ENCODE measurements around the gene SFI1. TPM values are rescaled to one million over a fixed set of nuclear protein-coding genes. Genes with fewer than 3 reads are reported as not detected.

Gene SFI1
- total and polyA plus RNA-seq, 2 of the 8 experiments (the other 6 are each of a cell fraction or from before 2014, with no cell fraction given), result 10.4 to 30.1 TPM

GRCh38 chr22:31538815-31539214, 42.5 kb downstream of the SFI1 start:
- H3K27ac ChIP-seq (ENCODE audit: low read depth, low read length), result no peak overlapping the region
- H3K79me2 ChIP-seq (ENCODE audit: control insufficient read depth in 1 of 2, insufficient read depth in 2 of 2, low read length in 2 of 2), result no peaks in the 10 kb centered on the region
- H2BK15ac ChIP-seq (ENCODE audit: low read length), result no peak overlapping the region
- no peak for DNase-seq (ENCODE audit: low read depth in 1 of 2, low spot score in 2 of 2)
- no peaks in the 10 kb centered on the region for H4K20me1 ChIP-seq (replicated peaks in 1 of 2; ENCODE audit: control insufficient read depth in 1 of 2, insufficient read depth in 2 of 2, low read length in 2 of 2)
- H3K4me2 ChIP-seq (ENCODE audit: insufficient read depth in 1 of 2, low read depth in 2 of 2, low read length in 2 of 2), result no peak overlapping the region
- CTCF ChIA-PET (ENCODE audit: partially characterized antibody), result interaction anchor here (1.0 to 2.3 kb wide), 3 partner anchors 17 to 86 kb away, joined by 3 to 8 read pairs (median 3); no protein-coding TSS in a partner anchor
- H2AK5ac ChIP-seq (ENCODE audit: low read depth, low read length), result no peak overlapping the region
- no peak overlapping the region for H3K56ac ChIP-seq (replicated peaks; ENCODE audit: insufficient read length, low read depth, low read length)
- H3K79me1 ChIP-seq (ENCODE audit: low read depth, low read length), result no peaks in the 10 kb centered on the region
- FAIRE-seq, result no peak
- no peak overlapping the region for H3K4me3 ChIP-seq (ENCODE audit: extremely low read depth in 1 of 4, insufficient read depth in 2 of 4, low read depth in 3 of 4, low read length in 4 of 4)
- no peak overlapping the region for H2AFZ ChIP-seq (ENCODE audit: low read length)
- 94% methylated on average over 5 of the region's 5 CpGs; no CpG with 5 or more reads in 1 of the 2 experiments for WGBS, 2 experiments (ENCODE audit: extremely low coverage in 1 of 2, insufficient coverage in 1 of 2, insufficient read length in 1 of 2, insufficient replicate concordance in 2 of 2, low coverage in 1 of 2, low lambda C conversion rate in 2 of 2, missing lambda C conversion rate in 1 of 2)
- no peak overlapping the region for H2BK120ac ChIP-seq (replicated peaks; ENCODE audit: low read depth, low read length)
- no peak overlapping the region for H3K4ac ChIP-seq (replicated peaks; ENCODE audit: insufficient read length, low read depth, low read length)
- no peak overlapping the region for H3K18ac ChIP-seq (ENCODE audit: extremely low read depth, low read length)
- no peaks in the 10 kb centered on the region for H3K9me3 ChIP-seq (ENCODE audit: insufficient read depth in 2 of 2, low read depth in 1 of 2, low read length in 1 of 2)
- no peaks in the 10 kb centered on the region for H3K27me3 ChIP-seq (replicated peaks in 1 of 4; ENCODE audit: control insufficient read depth in 3 of 4, extremely low read depth in 1 of 4, insufficient read depth in 3 of 4, low read length in 3 of 4)
- H4K91ac ChIP-seq (replicated peaks; ENCODE audit: insufficient read length, low read length), result no peak overlapping the region
- no peak overlapping the region for H4K8ac ChIP-seq (ENCODE audit: extremely low read depth, insufficient read depth, low read length)
- no peak overlapping the region for H2BK20ac ChIP-seq (ENCODE audit: low read length)
- no peaks in the 10 kb centered on the region for H3K23me2 ChIP-seq (ENCODE audit: low read depth, low read length)
- H3K4me1 ChIP-seq (replicated peaks in 1 of 4; ENCODE audit: control insufficient read depth in 3 of 4, insufficient read depth in 4 of 4, low read length in 3 of 4), result no peaks in the 10 kb centered on the region
- no peak overlapping the region for H3K14ac ChIP-seq (ENCODE audit: insufficient read length)
- no peak overlapping the region for H3K9ac ChIP-seq (replicated peaks in 1 of 4; ENCODE audit: extremely low read depth in 1 of 4, low read depth in 3 of 4, low read length in 3 of 4)
- H3K36me3 ChIP-seq (ENCODE audit: control insufficient read depth in 2 of 4, insufficient read depth in 4 of 4, low read length in 3 of 4), result no peaks in the 10 kb centered on the region
- no peak overlapping the region for H4K5ac ChIP-seq (ENCODE audit: insufficient read length, low read depth, low read length)
- POLR2A ChIA-PET (ENCODE audit: partially characterized antibody), result interaction anchor here (1.4 kb wide), 1 partner anchor 17 kb away, joined by 4 read pairs; no protein-coding TSS in a partner anchor
- H2BK12ac ChIP-seq (ENCODE audit: low read depth, low read length), result no peak overlapping the region
- no peak overlapping the region for H2BK5ac ChIP-seq (ENCODE audit: low read depth, low read length)
- no peak overlapping the region for H3K23ac ChIP-seq (ENCODE audit: insufficient read length)
- no peak for TF ChIP-seq SP1 (IDR thresholded peaks at IDR 0.05; ENCODE audit: low read depth, low read length)
- no peak for TF ChIP-seq YY1 (IDR thresholded peaks at IDR 0.05; ENCODE audit: low read depth, low read length)
- no peak for TF ChIP-seq TAF1 (IDR thresholded peaks at IDR 0.05; ENCODE audit: low read depth, low read length)
- TF ChIP-seq GABPA (IDR thresholded peaks at IDR 0.05; ENCODE audit: borderline replicate concordance, insufficient read depth, low read length), result no peak
- no peak for TF ChIP-seq CHD1 (IDR thresholded peaks at IDR 0.05; ENCODE audit: low read depth, low read length)
- no peak for TF ChIP-seq NANOG (IDR thresholded peaks at IDR 0.05; ENCODE audit: insufficient read depth, low read depth, low read length, poor library complexity, severe bottlenecking)
- TF ChIP-seq TEAD4 (IDR thresholded peaks at IDR 0.05; ENCODE audit: low read depth, low read length), result no peak
- TF ChIP-seq KDM1A (IDR thresholded peaks at IDR 0.05; ENCODE audit: borderline replicate concordance, low read length), result no peak
- TF ChIP-seq MAX (IDR thresholded peaks at IDR 0.05), result no peak
- TF ChIP-seq KDM4A (IDR thresholded peaks at IDR 0.05; ENCODE audit: low read depth, low read length, severe bottlenecking), result no peak
- no peak for TF ChIP-seq ATF2 (IDR thresholded peaks at IDR 0.05; ENCODE audit: low read length)
- TF ChIP-seq RBBP5 (IDR thresholded peaks at IDR 0.05; ENCODE audit: borderline replicate concordance, low read depth, low read length), result no peak
- TF ChIP-seq POU5F1 (IDR thresholded peaks at IDR 0.05; ENCODE audit: low read depth, low read length), result no peak
